GM19025 (cell line): ENCODE results near the gene NDUFB5.

Experiments
- ATAC-seq: cut with Tn5 transposase; IDR thresholded peaks from one replicate; pipeline ENCODE4 v1.9.1; 2021; ENCODE audit warnings: mild to moderate bottlenecking, low read depth, moderate library complexity; ENCODE audit not compliant: unreplicated experiment

The NDUFB5 gene

GRCh38 chr3:179604321-179605078, at the start of gene NDUFB5, which contains the start of gene MRPL47:
TSS of gene NDUFB5 (plus strand) at chr3:179604794. CDS start at chr3:179604816, 22 bp downstream.
TSS of gene MRPL47 (minus strand) at chr3:179604638. CDS start at chr3:179604624, 14 bp downstream.
- ATAC-seq: peak; percentile 97

- no peak for ATAC-seq
These were observed 45.7 kb upstream of the NDUFB5 start for GRCh38 chr3:179558742-179559364.

- ATAC-seq: no peak
These were observed 43.8 kb upstream of the NDUFB5 start for GRCh38 chr3:179560791-179561190.

GRCh38 chr3:179562591-179563270, 41.9 kb upstream of the NDUFB5 start, which contains the start of gene ACTL6A:
TSS of gene ACTL6A (plus strand) at chr3:179562926. CDS start at chr3:179563093, 167 bp downstream.
- ATAC-seq: peak; percentile 93

- peak; percentile 34 for ATAC-seq
These were observed 41.3 kb upstream of the NDUFB5 start for GRCh38 chr3:179563271-179563783.

- no peak for ATAC-seq
These were observed 39.1 kb upstream of the NDUFB5 start for GRCh38 chr3:179565496-179565895.

- no peak for ATAC-seq
These were observed 23.6 kb upstream of the NDUFB5 start for GRCh38 chr3:179580992-179581391.

GRCh38 chr3:179589143-179589542, 15.5 kb upstream of the NDUFB5 start:
- ATAC-seq: no peak

- no peak for ATAC-seq
These were observed 13.9 kb upstream of the NDUFB5 start for GRCh38 chr3:179590669-179591068.

GRCh38 chr3:179591313-179591712, 13.3 kb upstream of the NDUFB5 start:
- ATAC-seq: no peak

- ATAC-seq: no peak
These were observed 5.1 kb upstream of the NDUFB5 start for GRCh38 chr3:179599531-179599930.

GRCh38 chr3:179603321-179603720, 1.3 kb upstream of the NDUFB5 start:
- no peak for ATAC-seq

- ATAC-seq: no peak
These were observed 763 bp upstream of the NDUFB5 start for GRCh38 chr3:179603831-179604230.

- ATAC-seq: no peak
These were observed 2.0 kb downstream of the NDUFB5 start for GRCh38 chr3:179606534-179607085.

GRCh38 chr3:179608931-179609720, 4.5 kb downstream of the NDUFB5 start:
- ATAC-seq: peak; percentile 37

GRCh38 chr3:179610066-179610465, 5.5 kb downstream of the NDUFB5 start:
- ATAC-seq: no peak

GRCh38 chr3:179613807-179614206, 9.2 kb downstream of the NDUFB5 start:
- no peak for ATAC-seq

- no peak for ATAC-seq
These were observed 11.0 kb downstream of the NDUFB5 start for GRCh38 chr3:179615458-179616173.

- no peak for ATAC-seq
These were observed 17.4 kb downstream of the NDUFB5 start for GRCh38 chr3:179622023-179622422.
